Measurements from ENCODE around the gene PRKCZ.

The PRKCZ gene

DNA sequence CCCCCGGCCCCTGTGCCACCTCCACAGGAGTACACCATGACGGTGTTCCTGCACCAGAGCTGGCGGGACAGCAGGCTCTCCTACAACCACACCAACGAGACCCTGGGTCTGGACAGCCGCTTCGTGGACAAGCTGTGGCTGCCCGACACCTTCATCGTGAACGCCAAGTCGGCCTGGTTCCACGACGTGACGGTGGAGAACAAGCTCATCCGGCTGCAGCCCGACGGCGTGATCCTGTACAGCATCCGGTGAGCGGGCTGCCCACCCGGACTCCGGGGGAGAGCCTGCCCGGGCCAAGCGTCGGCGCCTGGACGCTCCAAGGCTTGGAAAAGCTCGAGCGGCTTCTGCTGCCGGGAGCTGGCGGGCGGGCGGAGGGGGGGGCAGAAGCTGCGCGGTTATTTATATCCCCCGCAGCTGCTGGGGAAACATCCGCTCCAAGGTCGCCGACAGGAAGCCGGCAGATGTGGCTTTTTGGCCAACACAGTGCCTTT, 24.7 kb upstream of the PRKCZ start:
- DNase-seq: peak; percentile 50

DNA sequence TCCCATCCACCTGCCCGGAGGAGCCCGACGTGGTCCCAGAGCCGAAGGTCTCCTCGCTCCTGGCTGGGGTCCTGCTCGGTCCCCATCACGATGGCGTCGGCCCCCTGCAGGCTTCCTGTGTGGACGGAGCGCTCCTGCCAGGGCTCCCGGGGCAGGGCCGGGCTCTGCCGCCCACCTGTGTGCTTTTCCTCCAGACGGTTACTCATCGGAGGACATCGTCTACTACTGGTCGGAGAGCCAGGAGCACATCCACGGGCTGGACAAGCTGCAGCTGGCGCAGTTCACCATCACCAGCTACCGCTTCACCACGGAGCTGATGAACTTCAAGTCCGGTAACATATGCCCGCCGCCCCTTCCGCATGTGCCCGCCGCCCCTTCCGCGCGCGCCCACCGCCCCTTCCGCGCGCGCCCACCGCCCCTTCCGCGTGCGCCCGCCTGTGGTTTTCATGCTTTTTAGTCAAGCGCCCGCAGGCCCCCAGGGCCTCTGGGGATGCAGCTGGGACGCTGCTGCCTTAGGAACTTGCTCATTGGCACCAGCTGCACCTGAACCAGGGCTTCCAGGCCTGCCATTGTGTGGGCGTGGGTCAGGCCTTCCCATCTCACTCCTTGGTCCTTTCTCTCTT, 22.1 kb upstream of the PRKCZ start:
- DNase-seq: peak; percentile 23

DNA sequence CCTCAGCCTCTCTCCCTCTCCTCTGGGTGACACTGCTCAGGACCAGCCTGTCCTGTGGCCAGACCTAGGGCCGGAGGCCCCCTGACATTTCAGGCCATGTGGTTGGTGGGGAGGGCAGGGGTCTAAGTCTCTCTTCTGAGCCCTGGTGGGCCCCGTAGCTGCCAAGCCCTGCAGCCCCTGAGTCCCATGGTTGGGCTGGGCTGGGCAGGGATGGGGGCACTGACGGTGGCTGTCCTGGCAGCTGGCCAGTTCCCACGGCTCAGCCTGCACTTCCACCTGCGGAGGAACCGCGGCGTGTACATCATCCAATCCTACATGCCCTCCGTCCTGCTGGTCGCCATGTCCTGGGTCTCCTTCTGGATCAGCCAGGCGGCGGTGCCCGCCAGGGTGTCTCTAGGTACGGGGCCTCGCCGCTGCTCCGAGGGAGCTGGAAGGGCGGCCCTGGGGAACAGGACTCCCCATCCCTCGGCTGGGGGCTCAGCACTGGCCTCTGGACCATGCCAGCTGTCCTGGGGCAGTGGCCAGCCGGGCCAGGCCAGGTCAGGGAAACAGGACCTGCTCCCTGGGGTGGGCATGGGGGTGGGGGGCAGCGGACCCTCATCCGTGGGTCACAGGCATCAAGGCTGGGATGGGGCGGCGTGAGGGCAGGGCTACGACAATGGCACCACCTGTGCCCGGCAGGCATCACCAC, 21.2 kb upstream of the PRKCZ start:
- DNase-seq: no peak

DNA sequence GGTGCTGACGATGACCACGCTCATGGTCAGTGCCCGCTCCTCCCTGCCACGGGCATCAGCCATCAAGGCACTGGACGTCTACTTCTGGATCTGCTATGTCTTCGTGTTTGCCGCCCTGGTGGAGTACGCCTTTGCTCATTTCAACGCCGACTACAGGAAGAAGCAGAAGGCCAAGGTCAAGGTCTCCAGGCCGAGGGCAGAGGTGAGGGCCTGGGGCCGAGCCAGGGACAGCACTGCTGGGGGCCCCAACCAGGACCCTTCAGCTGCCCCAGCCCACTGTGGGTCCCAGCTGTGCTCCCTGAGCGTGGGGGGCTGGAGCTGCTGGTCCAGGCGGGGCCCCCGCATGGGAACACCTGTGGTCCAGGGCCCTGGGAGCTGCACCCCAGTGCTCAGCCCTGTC, 20.6 kb upstream of the PRKCZ start:
- DNase-seq: no peak

DNA sequence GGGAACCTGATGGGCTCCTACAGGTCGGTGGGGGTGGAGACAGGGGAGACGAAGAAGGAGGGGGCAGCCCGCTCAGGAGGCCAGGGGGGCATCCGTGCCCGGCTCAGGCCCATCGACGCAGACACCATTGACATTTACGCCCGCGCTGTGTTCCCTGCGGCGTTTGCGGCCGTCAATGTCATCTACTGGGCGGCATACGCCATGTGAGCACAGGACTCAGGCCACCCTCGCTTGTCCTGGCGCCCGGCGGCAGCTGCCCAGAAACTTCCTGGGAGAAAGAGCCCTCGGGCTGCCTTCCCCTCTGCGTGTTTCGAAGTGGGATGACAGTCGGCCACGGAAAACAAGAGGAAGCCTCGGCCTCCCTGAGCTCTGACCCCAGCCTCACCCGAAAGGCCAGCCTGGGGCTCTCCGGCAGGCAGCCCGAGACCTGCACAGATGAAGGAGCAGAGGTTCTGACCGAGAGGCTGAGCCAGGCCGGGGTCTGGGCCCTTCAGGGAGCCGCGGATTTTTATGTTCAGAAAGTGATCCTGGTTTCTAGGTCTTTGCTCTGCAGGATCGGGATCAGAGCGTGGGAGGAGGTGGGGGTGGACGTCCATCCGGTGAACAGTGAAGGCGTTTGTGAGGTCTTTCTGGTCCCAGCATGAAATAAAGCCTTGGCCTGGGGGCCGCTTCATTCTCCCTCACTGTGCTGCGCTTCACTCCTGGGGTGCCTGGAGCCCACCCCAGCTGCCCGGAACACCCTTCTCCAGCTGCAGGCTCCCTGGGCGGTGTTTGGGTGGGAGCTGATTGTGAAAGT, 19.9 kb upstream of the PRKCZ start:
- peak; percentile 41 for DNase-seq

DNA sequence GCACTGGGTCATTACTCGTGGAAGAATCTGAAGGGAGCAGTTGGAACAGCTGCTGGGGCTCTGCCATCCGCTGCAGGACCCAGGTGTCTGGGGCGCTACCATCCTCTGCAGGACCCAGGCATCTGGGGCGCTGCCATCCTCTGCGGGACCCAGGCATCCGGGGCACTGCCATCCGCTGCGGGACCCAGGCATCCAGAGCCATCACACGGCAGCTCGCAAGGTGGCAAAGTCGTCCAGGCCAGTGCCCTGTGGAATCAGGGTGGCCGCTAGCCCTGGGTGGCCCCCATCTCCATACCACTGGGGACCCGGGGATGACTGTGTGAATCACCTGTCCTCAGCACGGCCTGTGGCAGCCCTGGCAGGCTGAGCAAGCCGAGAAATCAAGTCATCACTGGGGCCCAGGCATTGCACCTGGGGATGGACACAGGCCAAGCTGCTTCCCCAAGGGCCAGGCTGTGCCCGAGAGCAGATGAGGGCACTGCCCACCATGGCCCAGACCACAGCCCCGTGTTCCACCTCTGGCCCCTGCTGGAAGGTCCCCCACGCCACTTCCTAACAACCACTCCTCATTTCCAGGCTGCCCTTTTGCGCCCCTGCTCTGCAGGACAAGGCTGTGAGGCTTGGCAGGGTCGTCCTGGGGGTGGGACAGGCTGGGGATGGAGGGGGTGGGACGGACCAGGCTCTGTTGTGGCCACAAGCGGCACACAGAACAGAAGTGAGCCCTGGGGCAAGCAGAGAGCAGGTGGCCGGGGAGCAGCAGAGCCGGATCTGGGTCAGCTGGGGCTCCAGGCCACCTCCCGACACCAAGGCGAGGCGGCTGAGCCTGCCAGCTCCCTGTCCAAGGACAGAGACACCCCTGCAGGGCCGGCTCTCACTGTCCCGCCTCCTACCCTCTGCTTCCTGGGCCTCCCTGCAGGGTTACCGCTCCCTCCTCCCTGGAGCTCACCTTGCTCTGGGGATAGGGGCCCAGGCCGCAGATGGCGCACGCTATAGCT, 18.4 kb upstream of the PRKCZ start:
- DNase-seq: no peak

DNA sequence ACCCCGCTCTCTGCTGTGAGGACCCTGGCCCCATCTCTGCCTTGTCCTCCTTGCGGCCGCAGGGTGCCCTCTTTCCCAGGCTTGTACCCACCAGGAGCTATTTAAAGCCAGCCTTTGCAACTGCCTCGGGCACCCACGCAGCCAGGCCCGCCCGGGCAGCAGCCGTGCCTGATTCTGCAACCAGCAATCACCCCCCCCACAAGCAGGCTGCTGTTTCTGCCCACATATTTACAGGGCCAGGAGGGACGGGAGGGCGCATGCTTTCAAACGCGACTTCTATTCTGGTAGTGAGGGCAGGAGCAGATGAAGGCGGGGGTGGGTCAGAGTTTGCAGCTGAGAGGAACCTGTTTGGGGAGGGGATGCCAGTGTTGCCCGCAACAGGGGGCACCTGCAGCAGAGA, 17.5 kb upstream of the PRKCZ start:
- no peak for DNase-seq

DNA sequence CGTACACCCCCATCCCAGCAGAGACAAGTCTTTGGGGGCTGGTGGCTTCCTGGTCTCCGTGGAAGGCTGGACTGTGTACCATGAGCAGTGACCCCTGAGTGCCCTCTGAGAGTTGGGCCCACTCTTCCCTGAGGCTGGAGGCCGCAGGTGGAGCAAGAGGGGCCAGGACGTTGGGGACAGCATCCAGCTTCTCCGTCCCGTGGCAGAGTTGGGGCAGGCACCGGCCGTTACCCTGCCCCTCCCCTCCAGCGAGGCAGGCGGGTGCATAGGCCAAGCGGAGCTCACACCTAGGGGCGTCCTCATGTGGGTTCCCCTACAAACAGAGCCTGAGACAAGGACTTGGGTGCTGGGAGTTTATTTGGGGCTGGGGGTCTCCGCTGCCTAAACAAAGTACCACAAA, 17.0 kb upstream of the PRKCZ start:
- no peak for DNase-seq

DNA sequence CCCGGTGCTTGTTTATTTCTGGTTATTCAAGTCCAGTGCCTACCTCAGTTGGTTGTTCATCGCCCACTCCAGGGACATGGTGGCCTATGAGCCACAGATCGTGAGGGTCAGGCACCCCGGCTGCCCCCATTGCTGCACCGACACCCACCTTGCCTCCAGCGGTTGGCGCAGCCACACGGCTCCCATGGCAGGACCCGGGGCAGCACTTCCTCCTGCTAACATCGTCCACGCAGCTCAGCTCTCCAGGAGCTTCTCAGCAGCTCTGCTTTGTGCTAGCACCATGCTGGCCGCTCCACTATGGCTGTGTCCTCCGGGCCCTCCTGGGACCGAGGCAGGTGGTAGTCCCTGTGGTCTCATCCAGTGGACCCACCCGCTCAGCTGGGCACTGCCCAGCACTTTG, 13.9 kb upstream of the PRKCZ start:
- no peak for DNase-seq

DNA sequence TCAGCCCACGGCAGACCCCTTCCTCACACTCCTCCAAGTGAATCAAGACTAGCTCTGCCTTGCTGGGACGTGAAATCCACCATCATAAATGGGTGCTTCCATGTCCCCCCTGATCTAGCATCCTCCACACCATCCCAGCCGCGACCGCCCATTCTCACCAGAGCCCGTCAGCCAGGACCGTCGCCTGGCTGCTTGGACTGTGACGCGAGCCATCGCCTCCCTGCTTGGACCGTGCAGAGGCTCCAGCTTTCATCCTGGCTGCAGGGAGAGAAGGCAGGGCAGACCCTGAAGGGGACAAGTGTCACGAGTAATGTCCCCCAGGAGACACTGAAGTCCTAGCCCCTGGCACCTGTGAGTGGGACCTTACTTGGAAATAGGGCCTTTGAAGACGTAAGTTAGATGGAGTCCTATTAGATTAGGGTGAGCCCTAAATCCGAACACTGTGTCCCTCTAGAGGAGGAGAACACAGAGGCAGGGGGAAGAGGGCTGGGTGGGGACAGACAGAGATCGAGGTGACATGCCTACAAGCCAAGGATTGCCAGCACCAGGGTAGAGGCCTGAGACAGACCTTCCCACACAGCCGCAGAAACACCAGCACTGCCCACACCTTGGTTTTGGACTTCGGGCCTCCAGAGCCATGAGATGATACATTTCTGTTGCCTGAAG, 12.8 kb upstream of the PRKCZ start:
- no peak for DNase-seq

DNA sequence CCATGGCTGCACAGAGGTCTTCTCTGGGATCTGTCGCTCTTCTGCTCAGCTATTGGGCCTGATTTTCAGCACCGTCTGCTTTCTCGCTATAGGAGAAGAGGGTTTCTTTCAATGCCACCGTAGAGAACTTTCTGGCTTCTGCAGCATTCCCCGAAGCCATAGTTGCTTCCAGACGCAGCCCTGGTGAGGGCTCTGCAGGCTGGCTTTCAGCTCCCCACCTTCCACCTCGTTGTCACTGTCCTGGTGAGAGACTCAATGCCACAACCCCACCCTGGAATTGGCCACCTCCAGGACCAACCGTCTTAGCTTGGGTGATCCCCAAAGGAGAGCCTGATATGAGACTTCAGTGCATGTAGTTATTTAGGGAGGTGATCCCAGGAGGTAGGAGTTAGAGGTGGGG, 12.0 kb upstream of the PRKCZ start:
- DNase-seq: no peak

DNA sequence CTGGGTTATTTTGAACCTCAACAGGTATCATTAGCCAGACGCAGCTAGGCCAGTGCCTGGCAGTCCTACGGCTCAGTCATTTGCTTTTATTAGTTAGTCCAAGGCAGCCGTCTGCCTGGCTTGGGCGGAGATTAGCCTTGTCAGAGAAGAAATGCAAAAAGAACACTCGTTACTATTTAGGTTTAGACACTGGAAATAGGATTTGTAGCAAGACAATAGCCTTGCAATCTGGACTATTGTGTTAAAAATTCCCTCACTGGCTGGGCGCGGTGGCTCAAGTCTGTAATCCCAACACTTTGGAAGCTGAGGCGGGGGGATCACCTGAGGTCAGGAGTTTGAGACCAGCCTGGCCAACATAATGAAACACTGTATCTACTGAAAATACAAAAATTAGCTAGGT, 11.0 kb upstream of the PRKCZ start:
- no peak for DNase-seq

DNA sequence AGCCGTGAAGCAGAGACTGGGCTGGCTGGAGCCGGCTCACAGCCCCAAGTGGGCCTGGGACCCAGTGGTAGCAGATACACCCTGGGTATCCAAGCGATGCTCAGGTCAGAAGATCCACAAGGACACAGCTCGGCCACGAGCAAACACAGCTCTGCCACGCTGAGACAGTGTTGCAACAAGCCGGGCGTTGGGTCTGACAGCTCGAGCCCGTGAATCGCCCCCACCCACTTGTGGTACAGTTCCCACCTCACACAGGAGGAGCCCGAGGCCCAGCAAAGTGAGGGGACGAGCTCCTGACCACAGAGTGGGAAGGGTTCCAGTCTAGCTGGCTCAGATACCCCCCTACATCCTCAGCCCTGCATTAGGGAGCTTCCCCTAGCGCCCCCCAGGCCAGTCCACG, 8.9 kb upstream of the PRKCZ start:
- DNase-seq: no peak

DNA sequence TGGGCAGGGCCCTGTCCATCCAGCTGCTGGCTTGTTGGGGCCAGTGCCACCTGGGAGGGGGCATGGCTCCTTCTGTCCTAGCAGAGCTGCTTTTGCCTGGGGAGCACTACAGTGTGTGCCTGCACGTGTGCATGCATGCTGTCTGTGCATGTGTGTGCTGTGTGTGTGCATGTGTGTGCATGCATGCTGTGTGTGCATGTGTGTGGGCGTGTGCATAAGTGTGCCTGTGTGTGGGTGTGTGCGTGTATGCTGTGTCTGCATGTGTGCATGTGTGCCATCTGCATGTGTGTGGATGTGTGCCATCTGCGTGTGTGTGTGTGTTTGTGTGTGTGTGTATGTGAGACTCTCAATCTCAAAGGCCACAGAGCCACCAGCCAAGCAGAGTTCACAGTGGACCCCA, 8.3 kb upstream of the PRKCZ start:
- DNase-seq: no peak

DNA sequence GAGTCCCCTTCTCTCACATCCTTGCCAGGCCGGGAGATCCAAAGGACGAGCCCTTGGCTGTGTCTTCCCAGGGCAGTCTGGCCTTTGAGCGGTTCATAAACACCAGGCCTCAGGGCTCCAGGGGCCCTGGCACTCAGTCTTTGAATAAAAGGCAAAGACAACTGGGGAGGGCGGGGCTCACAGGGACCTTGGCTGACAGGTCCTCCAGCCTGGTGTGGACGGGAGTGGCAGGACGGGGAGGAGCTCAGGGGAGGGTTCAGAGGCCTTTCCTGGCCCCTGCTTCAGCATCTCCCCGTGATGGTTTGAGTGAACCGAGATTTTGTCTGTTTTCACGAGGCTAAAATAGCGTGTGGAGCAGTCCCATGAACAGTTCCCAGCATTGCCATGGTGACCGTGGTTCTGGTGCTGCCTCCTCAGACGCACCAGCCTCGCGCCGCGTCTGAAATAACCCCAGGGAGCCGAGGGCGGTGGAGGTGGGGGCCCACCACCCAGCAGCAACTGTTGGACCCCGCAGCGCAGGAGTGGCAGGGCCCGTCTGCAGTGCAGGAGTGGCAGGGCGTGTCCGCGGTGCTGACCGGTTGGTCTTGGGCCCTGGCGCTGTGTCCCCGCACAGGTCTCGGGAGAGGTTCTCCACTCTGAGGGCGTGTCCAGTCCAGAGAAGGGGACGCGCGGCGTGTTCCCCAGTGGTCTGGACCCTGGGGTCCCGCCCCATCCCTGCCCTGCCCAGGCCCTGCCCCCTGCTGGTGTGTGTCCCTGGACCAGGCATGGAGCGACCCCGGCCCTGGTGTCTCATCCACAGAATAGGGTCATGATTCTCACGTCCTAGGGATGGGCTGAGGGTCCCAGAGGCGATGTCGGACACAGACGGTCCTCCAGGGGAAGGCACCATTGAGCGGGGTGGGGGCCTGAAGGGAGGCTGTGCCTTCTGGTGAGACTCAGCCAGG, 7.1 kb upstream of the PRKCZ start:
- peak; percentile 69 for DNase-seq

DNA sequence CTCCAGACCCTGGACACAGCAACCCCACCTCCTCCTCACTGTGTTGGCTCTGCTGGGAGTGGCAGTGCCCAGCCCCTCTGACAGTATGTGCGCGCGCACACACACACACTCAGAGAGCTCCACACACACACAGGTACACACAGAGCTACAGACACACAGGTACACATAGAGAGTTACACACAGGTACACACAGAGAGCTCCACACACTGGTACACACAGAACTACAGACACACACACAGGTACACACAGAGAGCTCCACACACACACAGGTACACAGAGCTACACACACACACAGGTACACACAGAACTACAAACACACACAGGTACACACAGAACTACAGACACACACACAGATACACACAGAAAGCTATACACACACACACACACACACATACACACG, 6.3 kb upstream of the PRKCZ start:
- DNase-seq: no peak

DNA sequence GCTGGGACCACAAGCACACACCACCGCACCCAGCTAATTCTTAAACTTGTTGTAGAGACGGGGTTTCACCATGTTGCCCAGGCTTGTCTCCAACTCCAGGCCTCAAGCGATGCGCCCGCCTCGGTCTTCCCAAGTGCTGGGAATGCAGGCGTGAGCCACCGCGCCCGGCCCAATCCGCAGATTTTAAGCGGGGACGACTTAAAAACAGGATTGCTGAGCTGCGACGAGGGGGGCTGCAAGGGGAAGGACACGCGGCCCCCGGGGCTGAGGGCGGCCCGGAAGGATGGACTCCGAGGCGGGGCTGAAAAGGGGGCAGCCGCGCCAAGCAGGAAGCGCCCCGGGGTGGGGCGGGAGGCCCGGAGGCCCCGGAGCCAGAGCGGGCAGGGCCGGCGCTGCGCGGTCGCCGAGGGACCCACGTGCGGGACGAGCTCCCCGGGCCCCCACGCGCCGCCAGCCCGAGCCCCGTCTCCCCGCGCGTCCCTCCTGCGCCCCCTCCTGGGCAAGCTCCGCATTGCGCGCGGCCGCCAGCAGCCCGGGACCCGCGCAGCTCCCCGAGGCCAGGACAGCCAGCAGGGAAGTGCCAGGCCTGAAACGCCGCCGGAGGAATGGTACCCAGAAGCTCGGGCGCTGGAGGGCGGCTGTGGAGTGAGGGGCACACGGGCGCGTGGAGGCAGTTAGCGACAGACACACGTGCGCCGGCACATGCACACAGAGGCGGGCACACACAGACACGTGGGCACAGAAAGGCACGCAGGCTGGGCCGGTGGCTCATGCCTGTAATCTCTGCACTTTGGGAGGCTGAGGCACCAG, 5.5 kb upstream of the PRKCZ start:
- peak; percentile 73 for DNase-seq

DNA sequence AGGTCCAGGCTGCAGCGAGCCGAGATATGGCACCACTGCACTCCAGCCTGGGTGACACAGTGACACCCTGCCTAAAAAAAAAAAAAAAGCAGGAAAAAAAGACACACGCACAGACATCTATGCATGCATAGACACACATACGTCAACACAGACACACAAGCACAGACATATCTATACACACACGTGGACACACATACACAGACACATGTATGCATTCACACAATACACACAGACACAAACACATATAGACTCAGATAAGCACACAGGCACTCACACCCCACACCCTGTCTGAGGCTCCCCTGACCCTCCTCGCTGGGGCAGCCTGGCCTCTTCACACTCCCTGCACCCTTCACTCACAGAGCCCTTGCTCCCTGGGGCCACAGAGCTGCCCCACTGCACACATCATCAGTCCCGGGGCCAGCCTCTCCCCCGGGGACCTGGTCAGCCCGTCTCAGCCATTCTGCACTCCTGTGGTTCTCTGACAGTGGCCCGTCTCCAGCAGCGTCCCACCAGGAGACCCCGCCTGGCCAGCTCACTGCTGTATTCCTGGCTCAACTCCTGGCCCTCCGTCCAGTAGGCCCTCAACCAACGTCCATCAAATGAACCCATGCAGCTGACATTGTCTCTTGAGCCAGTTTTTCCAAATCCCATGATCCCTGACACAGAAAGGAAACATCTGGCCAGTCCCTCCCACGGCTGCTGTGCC, 4.6 kb upstream of the PRKCZ start:
- no peak for DNase-seq

DNA sequence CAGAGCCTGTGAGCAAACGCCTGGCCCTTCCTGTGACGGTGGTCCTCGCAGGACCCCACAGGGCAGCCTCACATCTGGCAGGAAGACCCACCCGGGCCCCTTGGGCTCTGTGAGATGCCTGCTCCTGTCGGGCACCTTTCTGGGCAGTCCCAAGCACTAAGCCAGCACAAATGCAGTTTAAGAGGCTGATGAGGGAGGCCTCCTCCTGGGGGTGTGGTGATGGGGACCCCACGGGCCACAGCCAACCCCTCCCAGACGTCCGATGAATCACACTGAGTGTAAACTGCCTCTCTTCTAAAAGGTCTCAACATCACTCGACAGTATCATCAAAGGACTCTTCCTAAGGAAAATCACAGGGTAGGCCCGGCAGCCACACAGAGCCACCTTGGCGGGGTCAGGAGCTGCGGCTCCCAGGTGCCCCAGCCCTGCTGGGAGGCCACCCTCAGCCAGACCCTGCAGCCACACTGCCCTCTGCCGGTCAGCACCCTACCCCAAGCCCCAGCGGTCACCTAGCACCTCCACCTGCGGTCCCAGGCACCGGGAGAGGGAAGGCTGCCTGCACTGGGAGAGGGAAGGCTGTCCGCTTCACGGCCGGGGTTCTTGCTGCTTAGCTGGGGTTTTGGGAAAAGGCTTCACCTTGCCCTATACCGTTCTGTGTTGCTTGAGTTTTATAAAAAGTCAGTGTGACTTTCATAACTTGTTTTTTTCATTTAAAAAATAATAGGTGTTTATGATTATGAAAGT, 3.9 kb upstream of the PRKCZ start:
- DNase-seq: peak; percentile 92

Measured in DMS53 (cell line).